Lower leg skin (tissue), 3 donors: ENCODE measurements around the gene GSK3B.

Experiments used
- CTCF ChIP-seq, 3 donors: fragments of 450-650 bp; IDR thresholded peaks; one replicate each; pipeline ENCODE4 v1.5.1; 2016; ENCODE audit warnings: antibody characterized with exemption in 3 of 3, mild to moderate bottlenecking in 3 of 3, moderate library complexity in 2 of 3
- POLR2A ChIP-seq, 2 donors: fragments of 450-650 bp; IDR thresholded peaks; one replicate each; pipeline ENCODE4 v1.6.1; 2016 to 2017; ENCODE audit warnings: antibody characterized with exemption in 2 of 2, mild to moderate bottlenecking in 1 of 2, moderate library complexity in 1 of 2

DNA sequence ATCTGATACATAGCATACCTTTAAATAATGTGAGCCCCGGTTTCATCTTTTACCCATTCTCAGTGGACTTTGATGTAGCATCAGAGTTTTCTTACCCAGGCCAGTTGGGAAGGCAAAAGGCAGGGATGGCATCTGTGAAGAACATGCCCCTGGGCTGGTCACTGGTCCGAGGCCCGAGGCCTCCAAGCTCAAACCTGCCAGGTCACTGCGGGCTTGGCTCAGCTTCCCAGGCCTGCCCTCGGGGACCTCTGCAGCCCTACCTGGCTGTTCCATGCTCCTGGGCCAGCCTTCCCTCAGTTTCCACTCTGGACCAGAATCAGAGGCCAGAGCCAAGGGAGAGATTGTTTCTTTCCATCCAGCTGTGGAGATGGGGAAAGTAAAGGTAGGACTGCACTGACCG is 285.4 kb downstream of the GSK3B start:
- TF ChIP-seq CTCF (IDR thresholded peaks at IDR 0.05) (no peak), POLR2A (IDR thresholded peaks at IDR 0.05) (no peak)
